Ectodermal cell (in vitro differentiated cells): ENCODE data around the gene HMGB1.

Experiments used
- H3K27ac ChIP-seq: 2 replicates; pipeline ENCODE4 v1.7.0; 2013; ENCODE audit warnings: mild to moderate bottlenecking, low read depth, low read length; ENCODE audit not compliant: insufficient read depth, poor library complexity, severe bottlenecking
- H3K27me3 ChIP-seq: 2 replicates; pipeline ENCODE4 v1.7.0; 2013; ENCODE audit warnings: mild to moderate bottlenecking, low read length; ENCODE audit not compliant: insufficient read depth, control insufficient read depth, poor library complexity, severe bottlenecking
- H3K36me3 ChIP-seq: one replicate; pipeline ENCODE4 v1.7.0; 2013; ENCODE audit warnings: low read length; ENCODE audit not compliant: control insufficient read depth, insufficient read depth
- H3K4me1 ChIP-seq: one replicate; pipeline ENCODE4 v1.7.0; 2013; ENCODE audit warnings: low read length; ENCODE audit not compliant: control insufficient read depth, insufficient read depth
- H3K4me3 ChIP-seq: 2 replicates; pipeline ENCODE4 v1.7.0; 2013; ENCODE audit warnings: low read depth, low read length, control low read depth; ENCODE audit not compliant: insufficient read depth
- H3K9me3 ChIP-seq: 2 replicates; pipeline ENCODE4 v1.7.0; 2013; ENCODE audit warnings: mild to moderate bottlenecking, low read length, moderate library complexity; ENCODE audit not compliant: control insufficient read depth
- WGBS, 2 experiments: methylation state at CpG; one replicate each; pipeline ENCODE4 v1.1.7; 2013; ENCODE audit warnings: missing lambda C conversion rate in 2 of 2; 5-methylcytosine and 5-hydroxymethylcytosine counted together

The HMGB1 gene

GRCh38 chr13:30435911-30436451 is 29.8 kb downstream of the HMGB1 start:
- 88 to 89% methylated on average over 2 of the region's 3 CpGs for WGBS, 2 experiments
- Histone ChIP-seq H3K4me1 (no peaks in the 10 kb centered on the region), H3K9me3 (no peaks in the 10 kb centered on the region), H3K36me3 (no peaks in the 10 kb centered on the region), H3K27me3 (no peaks in the 10 kb centered on the region), H3K27ac (no peak overlapping the region), H3K4me3 (no peak overlapping the region)

GRCh38 chr13:30431269-30431940 is 34.3 kb downstream of the HMGB1 start:
- H3K27me3 ChIP-seq, result no peaks in the 10 kb centered on the region

GRCh38 chr13:30429721-30430694 is 35.7 kb downstream of the HMGB1 start:
- WGBS, 2 experiments, result 78 to 88% methylated on average over 4 to 6 of the region's 6 CpGs
- no peak overlapping the region for H3K27ac ChIP-seq
- no peaks in the 10 kb centered on the region for H3K9me3 ChIP-seq
- H3K4me1 ChIP-seq, result no peaks in the 10 kb centered on the region
- no peaks in the 10 kb centered on the region for H3K36me3 ChIP-seq
- H3K4me3 ChIP-seq, result no peak overlapping the region
- H3K27me3 ChIP-seq, result no peaks in the 10 kb centered on the region

More at GRCh38 chr13:30431269-30431940, 34.3 kb downstream of the HMGB1 start:
- H3K9me3 ChIP-seq, result no peaks in the 10 kb centered on the region
- no peaks in the 10 kb centered on the region for H3K36me3 ChIP-seq
- WGBS, 2 experiments, result 95 to 98% methylated on average over 2 of the region's 2 CpGs
- no peak overlapping the region for H3K4me3 ChIP-seq
- H3K4me1 ChIP-seq, result no peaks in the 10 kb centered on the region
- H3K27ac ChIP-seq, result no peak overlapping the region

- H3K36me3 ChIP-seq, result no peaks in the 10 kb centered on the region
- H3K27ac ChIP-seq, result no peak overlapping the region
- H3K4me1 ChIP-seq, result no peaks in the 10 kb centered on the region
- H3K9me3 ChIP-seq, result no peaks in the 10 kb centered on the region
- no peak overlapping the region for H3K4me3 ChIP-seq
- WGBS, 2 experiments, result 87 to 96% methylated on average over 2 to 3 of the region's 3 CpGs
- peaks cover 1% of the 10 kb centered on the region for H3K27me3 ChIP-seq
These were observed 36.5 kb downstream of the HMGB1 start for GRCh38 chr13:30429235-30429634.

- Histone ChIP-seq H3K27ac (no peak overlapping the region), H3K4me3 (no peak overlapping the region), H3K4me1 (peaks cover 8% of the 10 kb centered on the region), H3K9me3 (no peaks in the 10 kb centered on the region), H3K27me3 (peaks cover 19% of the 10 kb centered on the region), H3K36me3 (no peaks in the 10 kb centered on the region)
- 95 to 97% methylated on average over 3 of the region's 3 CpGs for WGBS, 2 experiments
These were observed 41.8 kb downstream of the HMGB1 start for GRCh38 chr13:30423891-30424290.

GRCh38 chr13:30422054-30422839 is 43.5 kb downstream of the HMGB1 start, which contains the start of gene UBE2L5:
UBE2L5 (plus strand) TSS chr13:30422493; CDS start chr13:30427991, 5,498 bp downstream.
- Histone ChIP-seq H3K27ac (peak within 1 kb of the TSS; percentile 86), H3K36me3 (no peaks in the 10 kb centered on the region), H3K4me3 (peak within 1 kb of the TSS; percentile 58), H3K9me3 (no peaks in the 10 kb centered on the region), H3K27me3 (peaks cover 19% of the 10 kb centered on the region), H3K4me1 (peaks cover 8% of the 10 kb centered on the region)
- WGBS, 2 experiments, result 1% methylated on average over 49 to 57 of the region's 57 CpGs

- peaks cover 19% of the 10 kb centered on the region for H3K27me3 ChIP-seq
- peak overlapping the region; percentile 86 for H3K27ac ChIP-seq
- 3 to 4% methylated on average over 50 to 53 of the region's 53 CpGs for WGBS, 2 experiments
- peaks cover 8% of the 10 kb centered on the region for H3K4me1 ChIP-seq
- H3K4me3 ChIP-seq, result peak overlapping the region; percentile 58
- H3K36me3 ChIP-seq, result no peaks in the 10 kb centered on the region
- no peaks in the 10 kb centered on the region for H3K9me3 ChIP-seq
These were observed 44.4 kb downstream of the HMGB1 start for GRCh38 chr13:30421093-30422053.

GRCh38 chr13:30418717-30419459 is 46.8 kb downstream of the HMGB1 start:
- no peaks in the 10 kb centered on the region for H3K9me3 ChIP-seq
- H3K27me3 ChIP-seq, result peaks cover 15% of the 10 kb centered on the region
- H3K27ac ChIP-seq, result no peak overlapping the region
- H3K4me3 ChIP-seq, result no peak overlapping the region
- H3K4me1 ChIP-seq, result peaks cover 8% of the 10 kb centered on the region
- WGBS, 2 experiments, result 85 to 90% methylated on average over 9 of the region's 9 CpGs
- no peaks in the 10 kb centered on the region for H3K36me3 ChIP-seq
